Hepatocyte (in vitro differentiated cells): ENCODE data around the gene ARPC1A.

Source experiments
- EZH2 ChIP-seq: fragments of 200-600 bp; sonication (generic); IDR thresholded peaks from 2 replicates; pipeline ENCODE4 v1.6.1; 2016; ENCODE audit warnings: antibody characterized with exemption, mild to moderate bottlenecking, borderline replicate concordance
- TF ChIP-seq, protein P1 (sequence below): fragments of 200-600 bp; sonication (generic); IDR thresholded peaks from 2 replicates; pipeline ENCODE4 v1.5.1; 2016; ENCODE audit warnings: antibody characterized with exemption, mild to moderate bottlenecking; ENCODE audit not compliant: poor library complexity

DNA sequence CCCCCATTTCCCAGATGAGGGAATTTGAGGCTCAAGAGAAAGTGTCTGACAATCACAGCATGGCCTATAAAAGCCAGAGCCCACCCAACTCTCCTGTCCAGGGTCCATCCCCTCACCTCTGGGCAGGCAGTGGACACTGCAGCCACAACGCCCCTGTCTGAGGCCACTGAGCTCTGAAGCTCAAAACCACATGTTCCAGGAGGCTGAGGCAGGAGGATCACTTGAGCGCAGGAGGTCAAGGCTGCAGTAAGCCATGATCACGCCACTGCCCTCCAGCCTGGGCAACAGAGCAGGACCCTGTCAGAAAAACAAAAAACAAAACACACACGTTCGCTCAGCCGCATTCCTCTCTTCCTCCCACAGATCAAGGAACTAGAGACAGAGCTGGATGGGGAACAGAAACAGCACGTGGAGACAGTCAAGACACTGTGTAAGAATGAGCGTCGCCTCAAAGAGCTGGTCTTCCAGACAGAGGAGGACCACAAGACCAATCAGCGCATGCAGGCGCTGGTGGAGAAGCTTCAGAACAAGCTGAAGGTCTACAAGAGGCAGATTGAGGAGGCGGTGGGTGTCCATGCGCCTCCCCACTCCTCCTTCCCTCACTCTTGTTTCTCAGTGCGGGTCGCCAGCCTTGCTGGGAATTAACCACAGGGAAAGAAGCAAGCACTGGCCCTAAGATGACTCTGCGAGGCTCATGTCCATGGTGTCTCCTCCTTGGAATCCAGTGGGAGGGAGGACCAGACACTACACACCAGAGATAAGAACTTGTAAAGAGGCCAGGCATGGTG is 20.0 kb upstream of the ARPC1A start:
- no peak for TF ChIP-seq EZH2
- TF ChIP-seq, protein P1, sequence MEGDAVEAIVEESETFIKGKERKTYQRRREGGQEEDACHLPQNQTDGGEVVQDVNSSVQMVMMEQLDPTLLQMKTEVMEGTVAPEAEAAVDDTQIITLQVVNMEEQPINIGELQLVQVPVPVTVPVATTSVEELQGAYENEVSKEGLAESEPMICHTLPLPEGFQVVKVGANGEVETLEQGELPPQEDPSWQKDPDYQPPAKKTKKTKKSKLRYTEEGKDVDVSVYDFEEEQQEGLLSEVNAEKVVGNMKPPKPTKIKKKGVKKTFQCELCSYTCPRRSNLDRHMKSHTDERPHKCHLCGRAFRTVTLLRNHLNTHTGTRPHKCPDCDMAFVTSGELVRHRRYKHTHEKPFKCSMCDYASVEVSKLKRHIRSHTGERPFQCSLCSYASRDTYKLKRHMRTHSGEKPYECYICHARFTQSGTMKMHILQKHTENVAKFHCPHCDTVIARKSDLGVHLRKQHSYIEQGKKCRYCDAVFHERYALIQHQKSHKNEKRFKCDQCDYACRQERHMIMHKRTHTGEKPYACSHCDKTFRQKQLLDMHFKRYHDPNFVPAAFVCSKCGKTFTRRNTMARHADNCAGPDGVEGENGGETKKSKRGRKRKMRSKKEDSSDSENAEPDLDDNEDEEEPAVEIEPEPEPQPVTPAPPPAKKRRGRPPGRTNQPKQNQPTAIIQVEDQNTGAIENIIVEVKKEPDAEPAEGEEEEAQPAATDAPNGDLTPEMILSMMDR: no peak
